WTC11 (cell line): ENCODE data around the gene GRM7. TPM values are rescaled to one million over a fixed set of nuclear protein-coding genes. Genes with fewer than 3 reads are reported as not detected.

Source experiments
- ATAC-seq: fragments of 200-7000 bp; cut with Tn5 transposase; 2 replicates; pipeline ENCODE4 v1.10.0; 2021; ENCODE audit warnings: mild to moderate bottlenecking, moderate library complexity
- CTCF ChIA-PET: fragments of 300-600 bp; sonication (Branson Sonifier 250); formaldehyde crosslinking; loops from one replicate; lab custom pipeline; 2021; ENCODE audit warnings: antibody characterized with exemption; lab: Charles Lee
- POLR2A ChIA-PET: fragments of 350-600 bp; sonication (Branson Sonifier 250); formaldehyde crosslinking; loops from one replicate; lab custom pipeline; 2021; ENCODE audit warnings: antibody characterized with exemption; lab: Charles Lee
- DNase-seq: peaks from one replicate; pipeline ENCODE4 v3.0.0; 2021; ENCODE audit warnings: low spot score
- H3K27ac Mint-ChIP-seq: 2 replicates; pipeline ENCODE4 v1.8.0; 2021; ENCODE audit warnings: mixed read lengths
- H3K27me3 Mint-ChIP-seq: 2 replicates; pipeline ENCODE4 v1.8.0; 2021; ENCODE audit warnings: low read depth, mild to moderate bottlenecking, moderate library complexity, mixed read lengths
- H3K36me3 Mint-ChIP-seq: 2 replicates; pipeline ENCODE4 v1.8.0; 2021; ENCODE audit warnings: mixed read lengths
- H3K4me1 Mint-ChIP-seq: 2 replicates; pipeline ENCODE4 v1.8.0; 2022; ENCODE audit warnings: mixed read lengths
- H3K4me3 Mint-ChIP-seq: 2 replicates; pipeline ENCODE4 v1.8.0; 2021; ENCODE audit warnings: mild to moderate bottlenecking, moderate library complexity, mixed read lengths
- H3K9me3 Mint-ChIP-seq: 2 replicates; pipeline ENCODE4 v1.8.0; 2021; ENCODE audit warnings: mixed read lengths
- ATF2 ChIP-seq: sonication (generic); formaldehyde crosslinking; IDR thresholded peaks from 2 replicates; pipeline ENCODE4 v1.8.1; 2022; ENCODE audit warnings: low read depth, missing genetic modification reagents, borderline replicate concordance
- E2F4 ChIP-seq: sonication (generic); formaldehyde crosslinking; IDR thresholded peaks from 2 replicates; pipeline ENCODE4 v1.8.1; 2022; ENCODE audit warnings: low read depth, mild to moderate bottlenecking, moderate library complexity, missing genetic modification reagents, borderline replicate concordance
- ELF4 ChIP-seq: sonication (generic); formaldehyde crosslinking; IDR thresholded peaks from 2 replicates; pipeline ENCODE4 v1.8.1; 2022; ENCODE audit warnings: low read depth, mild to moderate bottlenecking, moderate library complexity, missing genetic modification reagents
- ERG ChIP-seq: fragments of 250-450 bp; sonication (Bioruptor Pico); IDR thresholded peaks from 2 replicates; pipeline ENCODE4 v1.8.0; 2021; ENCODE audit warnings: mild to moderate bottlenecking
- FOXP4 ChIP-seq: sonication (generic); formaldehyde crosslinking; IDR thresholded peaks from 2 replicates; pipeline ENCODE4 v1.8.0; 2022; ENCODE audit warnings: mild to moderate bottlenecking, missing genetic modification reagents
- HMGA2 ChIP-seq: fragments of 250-450 bp; sonication (Bioruptor Pico); IDR thresholded peaks from 2 replicates; pipeline ENCODE4 v1.4.0; 2021; ENCODE audit warnings: mild to moderate bottlenecking, moderate library complexity
- JUN ChIP-seq: sonication (generic); formaldehyde crosslinking; IDR thresholded peaks from 2 replicates; pipeline ENCODE4 v1.8.0; 2023; ENCODE audit warnings: mild to moderate bottlenecking, missing genetic modification reagents
- KAT7 ChIP-seq: sonication (generic); formaldehyde crosslinking; IDR thresholded peaks from 2 replicates; pipeline ENCODE4 v1.8.1; 2023; ENCODE audit warnings: missing genetic modification reagents, mild to moderate bottlenecking, borderline replicate concordance
- MYBL2 ChIP-seq: sonication (generic); formaldehyde crosslinking; IDR thresholded peaks from 2 replicates; pipeline ENCODE4 v1.8.1; 2023; ENCODE audit warnings: mild to moderate bottlenecking, moderate library complexity, missing genetic modification reagents
- NFATC4 ChIP-seq: fragments of 250-450 bp; sonication (Bioruptor Pico); IDR thresholded peaks from 2 replicates; pipeline ENCODE4 v1.9.0; 2021; ENCODE audit warnings: mild to moderate bottlenecking
- OVOL2 ChIP-seq: fragments of 250-450 bp; sonication (Bioruptor Pico); IDR thresholded peaks from 2 replicates; pipeline ENCODE4 v1.9.0; 2021; ENCODE audit warnings: mild to moderate bottlenecking, borderline replicate concordance
- PREB ChIP-seq: sonication (generic); formaldehyde crosslinking; IDR thresholded peaks from 2 replicates; pipeline ENCODE4 v1.8.1; 2022; ENCODE audit warnings: mild to moderate bottlenecking, missing genetic modification reagents, moderate library complexity, borderline replicate concordance
- SMAD3 ChIP-seq: sonication (generic); formaldehyde crosslinking; IDR thresholded peaks from 2 replicates; pipeline ENCODE4 v1.8.0; 2022; ENCODE audit warnings: missing genetic modification reagents, mild to moderate bottlenecking, borderline replicate concordance
- TP53 ChIP-seq: sonication (generic); formaldehyde crosslinking; IDR thresholded peaks from 2 replicates; pipeline ENCODE4 v1.8.1; 2023; ENCODE audit warnings: mild to moderate bottlenecking, missing genetic modification reagents
- ZNF138 ChIP-seq: sonication (generic); formaldehyde crosslinking; conservative IDR thresholded peaks from 2 replicates; pipeline ENCODE4 v1.8.1; 2022; ENCODE audit warnings: mild to moderate bottlenecking, moderate library complexity, missing genetic modification reagents
- ZNF219 ChIP-seq: sonication (generic); formaldehyde crosslinking; IDR thresholded peaks from 2 replicates; pipeline ENCODE4 v1.8.0; 2023; ENCODE audit warnings: missing genetic modification reagents, mild to moderate bottlenecking, borderline replicate concordance
- ZNF232 ChIP-seq: sonication (generic); formaldehyde crosslinking; IDR thresholded peaks from 2 replicates; pipeline ENCODE4 v1.8.0; 2022; ENCODE audit warnings: mild to moderate bottlenecking, missing genetic modification reagents
- ZNF423 ChIP-seq: fragments of 250-450 bp; sonication (Bioruptor Pico); IDR thresholded peaks from 2 replicates; pipeline ENCODE4 v2.1.2; 2022; ENCODE audit warnings: mild to moderate bottlenecking, moderate library complexity
- ZNF425 ChIP-seq: fragments of 250-450 bp; sonication (Bioruptor Pico); conservative IDR thresholded peaks from 2 replicates; pipeline ENCODE4 v1.9.0; 2021; ENCODE audit warnings: mild to moderate bottlenecking
- ZNF532 ChIP-seq: fragments of 250-450 bp; sonication (Bioruptor Pico); IDR thresholded peaks from 2 replicates; pipeline ENCODE4 v1.9.0; 2021; ENCODE audit warnings: mild to moderate bottlenecking, borderline replicate concordance
- ZSCAN18 ChIP-seq: fragments of 250-450 bp; sonication (Bioruptor Pico); IDR thresholded peaks from 2 replicates; pipeline ENCODE4 v2.1.2; 2022; ENCODE audit warnings: mild to moderate bottlenecking, moderate library complexity
- total RNA-seq: library from RNA; stranded (reverse); gene quantifications from 3 replicates; pipeline ENCODE4 v1.2.3, GENCODE V29; 2021

Gene GRM7
- total RNA-seq, 1 experiment from 2014 or later, result 0.42 TPM

GRCh38 chr3:7693976-7694375, 833.1 kb downstream of the GRM7 start:
- Mint-ChIP-seq H3K4me3 (no peak overlapping the region), H3K27ac (no peak overlapping the region), H3K9me3 (peaks cover 10% of the 10 kb centered on the region), H3K36me3 (no peaks in the 10 kb centered on the region), H3K4me1 (peaks cover 23% of the 10 kb centered on the region), H3K27me3 (no peaks in the 10 kb centered on the region)
- POLR2A ChIA-PET, result no interaction called here
- TF ChIP-seq HMGA2 (no peak), ERG (CRISPR knock-in tag) (no peak), KAT7 (CRISPR knock-in tag) (no peak), FOXP4 (CRISPR knock-in tag) (no peak), OVOL2 (no peak)
- DNase-seq (no peak), ATAC-seq (no peak)
- CTCF ChIA-PET, result no interaction called here

- no peaks in the 10 kb centered on the region for H3K36me3 Mint-ChIP-seq
- peaks cover 26% of the 10 kb centered on the region for H3K4me1 Mint-ChIP-seq
- H3K4me3 Mint-ChIP-seq, result no peak overlapping the region
- H3K27me3 Mint-ChIP-seq, result no peaks in the 10 kb centered on the region
- TF ChIP-seq TP53 (CRISPR knock-in tag), result no peak
- TF ChIP-seq ZNF423 (CRISPR knock-in tag), result no peak
- no peak for TF ChIP-seq ELF4 (CRISPR knock-in tag)
- TF ChIP-seq ZNF219 (CRISPR knock-in tag), result no peak
- no peak for TF ChIP-seq ZNF425 (CRISPR knock-in tag)
- no peak for TF ChIP-seq PREB (CRISPR knock-in tag)
- no peak for TF ChIP-seq ZNF532
- no peak for TF ChIP-seq ZNF138 (CRISPR knock-in tag)
- no peak for TF ChIP-seq ZSCAN18 (CRISPR knock-in tag)
- no peak for TF ChIP-seq JUN (CRISPR knock-in tag)
- no peak for TF ChIP-seq E2F4 (CRISPR knock-in tag)
- no peak for TF ChIP-seq ZNF232 (CRISPR knock-in tag)
- TF ChIP-seq NFATC4, result no peak
- TF ChIP-seq SMAD3 (CRISPR knock-in tag), result no peak
- no peak for TF ChIP-seq MYBL2 (CRISPR knock-in tag)
- no peak for TF ChIP-seq ATF2 (CRISPR knock-in tag)
- POLR2A ChIA-PET, result no interaction called here
- CTCF ChIA-PET, result no interaction called here
- H3K27ac Mint-ChIP-seq, result no peak overlapping the region
- DNase-seq (no peak), ATAC-seq (peak; percentile 39; the same call in 1 of the 2 replicates)
- H3K9me3 Mint-ChIP-seq, result peaks cover 10% of the 10 kb centered on the region
Measured at GRCh38 chr3:7695049-7695448, 834.1 kb downstream of the GRM7 start.
